ENCODE data around the gene PROS1. TPM values are rescaled to one million over a fixed set of nuclear protein-coding genes. Genes with fewer than 3 reads are reported as not detected.

Gene PROS1
- total and polyA plus RNA-seq, 2 of the 8 experiments (the other 6 are each of a cell fraction or from before 2014, with no cell fraction given): 0.65 to 2.5 TPM

DNA sequence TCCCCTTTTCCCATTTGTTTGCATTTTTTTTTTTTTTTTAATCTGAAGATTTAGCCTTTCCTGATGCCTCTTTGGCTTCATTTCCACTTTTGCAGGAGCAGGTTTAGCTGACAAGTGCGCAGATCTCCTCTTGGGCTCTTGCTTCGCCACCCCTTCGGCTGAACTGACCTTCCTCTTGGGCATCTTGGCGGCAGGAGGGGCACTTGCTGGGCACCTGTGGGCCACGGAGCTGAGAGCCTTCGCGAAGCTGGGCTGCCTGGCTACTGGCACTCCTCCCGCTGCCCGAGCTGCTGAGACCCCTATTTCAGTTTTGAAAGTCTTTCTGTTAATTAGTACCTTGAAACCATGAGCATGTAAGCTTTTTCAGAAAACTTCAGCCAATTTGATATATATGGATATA is 15.1 kb upstream of the PROS1 start:
- no peak overlapping the region for H3K4me3 ChIP-seq (ENCODE audit: extremely low read depth in 1 of 4, insufficient read depth in 2 of 4, low read depth in 3 of 4, low read length in 4 of 4)
- no peak overlapping the region for H3K9ac ChIP-seq (replicated peaks in 1 of 4; ENCODE audit: extremely low read depth in 1 of 4, low read depth in 3 of 4, low read length in 3 of 4)
- no peaks in the 10 kb centered on the region for H3K23me2 ChIP-seq (ENCODE audit: low read depth, low read length)
- ChIA-PET POLR2A (ENCODE audit: partially characterized antibody) (interaction anchor here (0.6 kb wide), 1 partner anchor 9 kb away, joined by 3 read pairs; no protein-coding TSS in a partner anchor), CTCF (ENCODE audit: partially characterized antibody) (interaction anchor here (0.6 to 1.6 kb wide), 3 partner anchors 9 to 81 kb away, joined by 3 to 4 read pairs (median 3); no protein-coding TSS in a partner anchor)
- H4K20me1 ChIP-seq (replicated peaks in 1 of 2; ENCODE audit: control insufficient read depth in 1 of 2, insufficient read depth in 2 of 2, low read length in 2 of 2): no peaks in the 10 kb centered on the region
- H4K8ac ChIP-seq (ENCODE audit: extremely low read depth, insufficient read depth, low read length): no peak overlapping the region
- H3K36me3 ChIP-seq (ENCODE audit: control insufficient read depth in 2 of 4, insufficient read depth in 4 of 4, low read length in 3 of 4): no peaks in the 10 kb centered on the region
- no peak overlapping the region for H4K91ac ChIP-seq (replicated peaks; ENCODE audit: insufficient read length, low read length)
- H2BK20ac ChIP-seq (ENCODE audit: low read length): no peak overlapping the region
- FAIRE-seq (no peak), DNase-seq (ENCODE audit: low read depth in 1 of 2, low spot score in 2 of 2) (no peak)
- H3K4me2 ChIP-seq (ENCODE audit: insufficient read depth in 1 of 2, low read depth in 2 of 2, low read length in 2 of 2): no peak overlapping the region
- TF ChIP-seq CEBPB (IDR thresholded peaks at IDR 0.05; ENCODE audit: low read depth, low read length) (no peak), CHD1 (IDR thresholded peaks at IDR 0.05; ENCODE audit: low read depth, low read length) (no peak), SP4 (IDR thresholded peaks at IDR 0.05; ENCODE audit: low read length) (no peak), SIN3A (conservative IDR thresholded peaks at IDR 0.05 in 1 of 2, IDR thresholded peaks at IDR 0.05 in 1 of 2; ENCODE audit: low read depth in 1 of 2, low read length in 2 of 2) (no peak), EGR1 (IDR thresholded peaks at IDR 0.05; ENCODE audit: borderline replicate concordance, low read depth, low read length) (no peak)
- H3K56ac ChIP-seq (replicated peaks; ENCODE audit: insufficient read length, low read depth, low read length): no peak overlapping the region
- WGBS, 2 experiments (ENCODE audit: extremely low coverage in 1 of 2, insufficient coverage in 1 of 2, insufficient read length in 1 of 2, insufficient replicate concordance in 2 of 2, low coverage in 1 of 2, low lambda C conversion rate in 2 of 2, missing lambda C conversion rate in 1 of 2): 88% methylated on average over 9 of the region's 9 CpGs; no CpG with 5 or more reads in 1 of the 2 experiments
- no peak overlapping the region for H3K4ac ChIP-seq (replicated peaks; ENCODE audit: insufficient read length, low read depth, low read length)
- no peak overlapping the region for H3K14ac ChIP-seq (ENCODE audit: insufficient read length)
- no peak overlapping the region for H2AK5ac ChIP-seq (ENCODE audit: low read depth, low read length)
- no peak overlapping the region for H2BK120ac ChIP-seq (replicated peaks; ENCODE audit: low read depth, low read length)
- no peak overlapping the region for H3K18ac ChIP-seq (ENCODE audit: extremely low read depth, low read length)
- no peaks in the 10 kb centered on the region; the same call in 1 of the 2 replicates for H3K79me1 ChIP-seq (ENCODE audit: low read depth, low read length)
- no peaks in the 10 kb centered on the region for H3K27me3 ChIP-seq (replicated peaks in 1 of 4; ENCODE audit: control insufficient read depth in 3 of 4, extremely low read depth in 1 of 4, insufficient read depth in 3 of 4, low read length in 3 of 4)
- H2BK12ac ChIP-seq (ENCODE audit: low read depth, low read length): no peak overlapping the region
- peaks cover 0 to 10% of the 10 kb centered on the region in 2 experiments; a peak in 2 of 4 replicates for H3K79me2 ChIP-seq (ENCODE audit: control insufficient read depth in 1 of 2, insufficient read depth in 2 of 2, low read length in 2 of 2)
- no peak overlapping the region for H2BK5ac ChIP-seq (ENCODE audit: low read depth, low read length)
- H4K5ac ChIP-seq (ENCODE audit: insufficient read length, low read depth, low read length): no peak overlapping the region
- no peaks in the 10 kb centered on the region for H3K9me3 ChIP-seq (ENCODE audit: insufficient read depth in 2 of 2, low read depth in 1 of 2, low read length in 1 of 2)
- no peak overlapping the region for H3K23ac ChIP-seq (ENCODE audit: insufficient read length)
- H3K4me1 ChIP-seq (replicated peaks in 1 of 4; ENCODE audit: control insufficient read depth in 3 of 4, insufficient read depth in 4 of 4, low read length in 3 of 4): no peaks in the 10 kb centered on the region
- no peak overlapping the region for H3K27ac ChIP-seq (ENCODE audit: low read depth, low read length)
- no peak overlapping the region for H2BK15ac ChIP-seq (ENCODE audit: low read length)
- no peak overlapping the region for H2AFZ ChIP-seq (ENCODE audit: low read length)
